ENCODE data around the gene PLXNA1. TPM values are rescaled to one million over a fixed set of nuclear protein-coding genes. Genes with fewer than 3 reads are reported as not detected.

PLXNA1 gene
- total and polyA plus RNA-seq, 9 of the 15 experiments (the other 6 are each of a cell fraction or from before 2014, with no cell fraction given): 0.23 to 59.9 (median 16.8) TPM

DNA sequence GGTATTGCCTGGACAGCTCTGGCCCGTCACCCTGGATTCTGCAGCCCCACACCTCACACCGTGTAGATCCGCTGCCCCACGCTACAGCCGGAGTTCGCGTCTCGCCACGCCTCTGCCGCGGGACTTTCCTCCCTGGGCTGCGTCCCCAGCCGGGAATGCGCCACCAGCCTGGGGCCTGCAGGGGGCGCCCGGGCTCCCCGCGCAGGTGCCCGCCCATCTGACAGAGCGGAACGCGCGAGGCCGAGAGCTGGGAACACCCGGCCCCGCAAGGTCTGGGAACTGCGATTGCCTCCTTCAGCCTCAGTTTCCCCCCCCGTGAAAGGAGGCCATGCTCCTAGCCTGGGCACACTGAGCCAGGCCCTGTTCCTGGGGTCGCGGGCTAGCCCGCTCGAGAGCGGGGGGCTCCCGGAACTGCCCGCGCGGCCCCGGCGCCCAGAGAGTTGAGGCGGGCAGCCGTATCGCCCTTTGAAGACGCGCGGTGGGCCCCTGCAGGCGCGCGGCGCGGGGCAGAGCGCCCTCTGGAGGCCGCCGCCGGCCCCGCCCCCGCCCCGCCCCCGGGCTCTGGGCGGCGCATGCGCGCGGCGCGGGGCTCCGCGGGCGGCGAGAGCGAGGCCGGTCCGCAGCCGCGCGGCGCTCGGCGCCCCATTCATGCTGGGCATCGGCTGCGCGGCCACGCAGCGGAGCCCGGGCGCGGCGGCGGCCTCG, at the start of gene PLXNA1 (continued):
- TF ChIP-seq, protein P1, sequence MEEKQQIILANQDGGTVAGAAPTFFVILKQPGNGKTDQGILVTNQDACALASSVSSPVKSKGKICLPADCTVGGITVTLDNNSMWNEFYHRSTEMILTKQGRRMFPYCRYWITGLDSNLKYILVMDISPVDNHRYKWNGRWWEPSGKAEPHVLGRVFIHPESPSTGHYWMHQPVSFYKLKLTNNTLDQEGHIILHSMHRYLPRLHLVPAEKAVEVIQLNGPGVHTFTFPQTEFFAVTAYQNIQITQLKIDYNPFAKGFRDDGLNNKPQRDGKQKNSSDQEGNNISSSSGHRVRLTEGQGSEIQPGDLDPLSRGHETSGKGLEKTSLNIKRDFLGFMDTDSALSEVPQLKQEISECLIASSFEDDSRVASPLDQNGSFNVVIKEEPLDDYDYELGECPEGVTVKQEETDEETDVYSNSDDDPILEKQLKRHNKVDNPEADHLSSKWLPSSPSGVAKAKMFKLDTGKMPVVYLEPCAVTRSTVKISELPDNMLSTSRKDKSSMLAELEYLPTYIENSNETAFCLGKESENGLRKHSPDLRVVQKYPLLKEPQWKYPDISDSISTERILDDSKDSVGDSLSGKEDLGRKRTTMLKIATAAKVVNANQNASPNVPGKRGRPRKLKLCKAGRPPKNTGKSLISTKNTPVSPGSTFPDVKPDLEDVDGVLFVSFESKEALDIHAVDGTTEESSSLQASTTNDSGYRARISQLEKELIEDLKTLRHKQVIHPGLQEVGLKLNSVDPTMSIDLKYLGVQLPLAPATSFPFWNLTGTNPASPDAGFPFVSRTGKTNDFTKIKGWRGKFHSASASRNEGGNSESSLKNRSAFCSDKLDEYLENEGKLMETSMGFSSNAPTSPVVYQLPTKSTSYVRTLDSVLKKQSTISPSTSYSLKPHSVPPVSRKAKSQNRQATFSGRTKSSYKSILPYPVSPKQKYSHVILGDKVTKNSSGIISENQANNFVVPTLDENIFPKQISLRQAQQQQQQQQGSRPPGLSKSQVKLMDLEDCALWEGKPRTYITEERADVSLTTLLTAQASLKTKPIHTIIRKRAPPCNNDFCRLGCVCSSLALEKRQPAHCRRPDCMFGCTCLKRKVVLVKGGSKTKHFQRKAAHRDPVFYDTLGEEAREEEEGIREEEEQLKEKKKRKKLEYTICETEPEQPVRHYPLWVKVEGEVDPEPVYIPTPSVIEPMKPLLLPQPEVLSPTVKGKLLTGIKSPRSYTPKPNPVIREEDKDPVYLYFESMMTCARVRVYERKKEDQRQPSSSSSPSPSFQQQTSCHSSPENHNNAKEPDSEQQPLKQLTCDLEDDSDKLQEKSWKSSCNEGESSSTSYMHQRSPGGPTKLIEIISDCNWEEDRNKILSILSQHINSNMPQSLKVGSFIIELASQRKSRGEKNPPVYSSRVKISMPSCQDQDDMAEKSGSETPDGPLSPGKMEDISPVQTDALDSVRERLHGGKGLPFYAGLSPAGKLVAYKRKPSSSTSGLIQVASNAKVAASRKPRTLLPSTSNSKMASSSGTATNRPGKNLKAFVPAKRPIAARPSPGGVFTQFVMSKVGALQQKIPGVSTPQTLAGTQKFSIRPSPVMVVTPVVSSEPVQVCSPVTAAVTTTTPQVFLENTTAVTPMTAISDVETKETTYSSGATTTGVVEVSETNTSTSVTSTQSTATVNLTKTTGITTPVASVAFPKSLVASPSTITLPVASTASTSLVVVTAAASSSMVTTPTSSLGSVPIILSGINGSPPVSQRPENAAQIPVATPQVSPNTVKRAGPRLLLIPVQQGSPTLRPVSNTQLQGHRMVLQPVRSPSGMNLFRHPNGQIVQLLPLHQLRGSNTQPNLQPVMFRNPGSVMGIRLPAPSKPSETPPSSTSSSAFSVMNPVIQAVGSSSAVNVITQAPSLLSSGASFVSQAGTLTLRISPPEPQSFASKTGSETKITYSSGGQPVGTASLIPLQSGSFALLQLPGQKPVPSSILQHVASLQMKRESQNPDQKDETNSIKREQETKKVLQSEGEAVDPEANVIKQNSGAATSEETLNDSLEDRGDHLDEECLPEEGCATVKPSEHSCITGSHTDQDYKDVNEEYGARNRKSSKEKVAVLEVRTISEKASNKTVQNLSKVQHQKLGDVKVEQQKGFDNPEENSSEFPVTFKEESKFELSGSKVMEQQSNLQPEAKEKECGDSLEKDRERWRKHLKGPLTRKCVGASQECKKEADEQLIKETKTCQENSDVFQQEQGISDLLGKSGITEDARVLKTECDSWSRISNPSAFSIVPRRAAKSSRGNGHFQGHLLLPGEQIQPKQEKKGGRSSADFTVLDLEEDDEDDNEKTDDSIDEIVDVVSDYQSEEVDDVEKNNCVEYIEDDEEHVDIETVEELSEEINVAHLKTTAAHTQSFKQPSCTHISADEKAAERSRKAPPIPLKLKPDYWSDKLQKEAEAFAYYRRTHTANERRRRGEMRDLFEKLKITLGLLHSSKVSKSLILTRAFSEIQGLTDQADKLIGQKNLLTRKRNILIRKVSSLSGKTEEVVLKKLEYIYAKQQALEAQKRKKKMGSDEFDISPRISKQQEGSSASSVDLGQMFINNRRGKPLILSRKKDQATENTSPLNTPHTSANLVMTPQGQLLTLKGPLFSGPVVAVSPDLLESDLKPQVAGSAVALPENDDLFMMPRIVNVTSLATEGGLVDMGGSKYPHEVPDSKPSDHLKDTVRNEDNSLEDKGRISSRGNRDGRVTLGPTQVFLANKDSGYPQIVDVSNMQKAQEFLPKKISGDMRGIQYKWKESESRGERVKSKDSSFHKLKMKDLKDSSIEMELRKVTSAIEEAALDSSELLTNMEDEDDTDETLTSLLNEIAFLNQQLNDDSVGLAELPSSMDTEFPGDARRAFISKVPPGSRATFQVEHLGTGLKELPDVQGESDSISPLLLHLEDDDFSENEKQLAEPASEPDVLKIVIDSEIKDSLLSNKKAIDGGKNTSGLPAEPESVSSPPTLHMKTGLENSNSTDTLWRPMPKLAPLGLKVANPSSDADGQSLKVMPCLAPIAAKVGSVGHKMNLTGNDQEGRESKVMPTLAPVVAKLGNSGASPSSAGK (IDR thresholded peaks at IDR 0.05): peak; percentile 95
- TF ChIP-seq XRCC4 (IDR thresholded peaks at IDR 0.05; ENCODE audit: extremely low read depth, insufficient read depth, insufficient read length) (no peak), L3MBTL2 (IDR thresholded peaks at IDR 0.05) (peak; percentile 99), TSHZ1 (CRISPR knock-in tag; IDR thresholded peaks at IDR 0.05) (no peak), KDM2B (CRISPR knock-in tag; IDR thresholded peaks at IDR 0.05) (peak; percentile 57), CBX5 (IDR thresholded peaks at IDR 0.05; ENCODE audit: borderline replicate concordance, low read depth) (no peak), ZEB2 (IDR thresholded peaks at IDR 0.05) (no peak), ESRRA (IDR thresholded peaks at IDR 0.05; ENCODE audit: borderline replicate concordance, low read depth) (peak; percentile 73), EP400 (IDR thresholded peaks at IDR 0.05) (peak; percentile 71; the same call in 1 of the 2 replicates), HNRNPLL (IDR thresholded peaks at IDR 0.05; ENCODE audit: low read depth, low read length, poor library complexity, severe bottlenecking) (peak; percentile 83)
- TF ChIP-seq, protein P2, sequence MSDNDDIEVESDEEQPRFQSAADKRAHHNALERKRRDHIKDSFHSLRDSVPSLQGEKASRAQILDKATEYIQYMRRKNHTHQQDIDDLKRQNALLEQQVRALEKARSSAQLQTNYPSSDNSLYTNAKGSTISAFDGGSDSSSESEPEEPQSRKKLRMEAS (CRISPR knock-in tag; IDR thresholded peaks at IDR 0.05): peak; percentile 92

Measured in K562 (cell line).